ENCODE measurements around the gene CDC34. TPM values are rescaled to one million over a fixed set of nuclear protein-coding genes. Genes with fewer than 3 reads are reported as not detected.

CDC34 gene
- total and polyA plus RNA-seq, 9 of the 15 experiments (the other 6 are each of a cell fraction or from before 2014, with no cell fraction given) = 0.80 to 203 (median 65.5) TPM

GRCh38 chr19:532561-533363 is 1.2 kb downstream of the CDC34 start (continued):
- peak; percentile 59; the same call in 1 of the 2 replicates for TF ChIP-seq TOE1 (IDR thresholded peaks at IDR 0.05; ENCODE audit: borderline replicate concordance)
- no peak for TF ChIP-seq TOE1 (CRISPR knock-in tag; IDR thresholded peaks at IDR 0.05; ENCODE audit: borderline replicate concordance, low read depth)
- 0 out of 2 replicates have a peak, but pooled peaks have one; percentile 64 for TF ChIP-seq ZNF175 (CRISPR knock-in tag; IDR thresholded peaks at IDR 0.05; ENCODE audit: low read depth)
- TF ChIP-seq ZNF184 (CRISPR knock-in tag; IDR thresholded peaks at IDR 0.05) = no peak
- TF ChIP-seq FOXK2 (conservative IDR thresholded peaks at IDR 0.05 in 1 of 2, IDR thresholded peaks at IDR 0.05 in 1 of 2; ENCODE audit: low read depth in 2 of 2) = peak; percentile 43 to 80; a peak in 3 of 4 replicates
- TF ChIP-seq FOXA3 (CRISPR knock-in tag; conservative IDR thresholded peaks at IDR 0.05 in 1 of 2, IDR thresholded peaks at IDR 0.05 in 1 of 2) = 0 out of 4 replicates have a peak, but pooled peaks of 1 of the 2 experiments have one; percentile 4
- TF ChIP-seq ZBTB40 (IDR thresholded peaks at IDR 0.05) = peak; percentile 34; the same call in 1 of the 2 replicates
- TF ChIP-seq ZBTB40 (CRISPR knock-in tag; IDR thresholded peaks at IDR 0.05) = no peak
- peak; percentile 79 for TF ChIP-seq CBFA2T3 (IDR thresholded peaks at IDR 0.05)
- TF ChIP-seq, protein P1, sequence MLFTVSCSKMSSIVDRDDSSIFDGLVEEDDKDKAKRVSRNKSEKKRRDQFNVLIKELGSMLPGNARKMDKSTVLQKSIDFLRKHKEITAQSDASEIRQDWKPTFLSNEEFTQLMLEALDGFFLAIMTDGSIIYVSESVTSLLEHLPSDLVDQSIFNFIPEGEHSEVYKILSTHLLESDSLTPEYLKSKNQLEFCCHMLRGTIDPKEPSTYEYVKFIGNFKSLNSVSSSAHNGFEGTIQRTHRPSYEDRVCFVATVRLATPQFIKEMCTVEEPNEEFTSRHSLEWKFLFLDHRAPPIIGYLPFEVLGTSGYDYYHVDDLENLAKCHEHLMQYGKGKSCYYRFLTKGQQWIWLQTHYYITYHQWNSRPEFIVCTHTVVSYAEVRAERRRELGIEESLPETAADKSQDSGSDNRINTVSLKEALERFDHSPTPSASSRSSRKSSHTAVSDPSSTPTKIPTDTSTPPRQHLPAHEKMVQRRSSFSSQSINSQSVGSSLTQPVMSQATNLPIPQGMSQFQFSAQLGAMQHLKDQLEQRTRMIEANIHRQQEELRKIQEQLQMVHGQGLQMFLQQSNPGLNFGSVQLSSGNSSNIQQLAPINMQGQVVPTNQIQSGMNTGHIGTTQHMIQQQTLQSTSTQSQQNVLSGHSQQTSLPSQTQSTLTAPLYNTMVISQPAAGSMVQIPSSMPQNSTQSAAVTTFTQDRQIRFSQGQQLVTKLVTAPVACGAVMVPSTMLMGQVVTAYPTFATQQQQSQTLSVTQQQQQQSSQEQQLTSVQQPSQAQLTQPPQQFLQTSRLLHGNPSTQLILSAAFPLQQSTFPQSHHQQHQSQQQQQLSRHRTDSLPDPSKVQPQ (CRISPR knock-in tag; IDR thresholded peaks at IDR 0.05; ENCODE audit: borderline replicate concordance) = no peak
- no peak for TF ChIP-seq PHF20 (IDR thresholded peaks at IDR 0.05; ENCODE audit: partially characterized antibody)
- peak; percentile 35 to 53; a peak in 1 of 4 replicates for TF ChIP-seq MAZ (CRISPR knock-in tag; conservative IDR thresholded peaks at IDR 0.05 in 1 of 2, IDR thresholded peaks at IDR 0.05 in 1 of 2)
- TF ChIP-seq, protein P2, sequence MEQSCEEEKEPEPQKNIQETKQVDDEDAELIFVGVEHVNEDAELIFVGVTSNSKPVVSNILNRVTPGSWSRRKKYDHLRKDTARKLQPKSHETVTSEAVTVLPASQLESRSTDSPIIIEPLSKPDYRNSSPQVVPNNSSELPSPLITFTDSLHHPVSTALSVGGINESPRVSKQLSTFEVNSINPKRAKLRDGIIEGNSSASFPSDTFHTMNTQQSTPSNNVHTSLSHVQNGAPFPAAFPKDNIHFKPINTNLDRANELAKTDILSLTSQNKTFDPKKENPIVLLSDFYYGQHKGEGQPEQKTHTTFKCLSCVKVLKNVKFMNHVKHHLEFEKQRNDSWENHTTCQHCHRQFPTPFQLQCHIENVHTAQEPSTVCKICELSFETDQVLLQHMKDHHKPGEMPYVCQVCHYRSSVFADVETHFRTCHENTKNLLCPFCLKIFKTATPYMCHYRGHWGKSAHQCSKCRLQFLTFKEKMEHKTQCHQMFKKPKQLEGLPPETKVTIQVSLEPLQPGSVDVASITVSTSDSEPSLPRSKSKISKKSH (CRISPR knock-in tag; IDR thresholded peaks at IDR 0.05) = no peak

All from K562 (cell line).